GM12892 (cell line): ENCODE measurements around the gene LYPD6.

Experiments
- POLR2A ChIP-seq: IDR thresholded peaks from 2 replicates; pipeline ENCODE4 v1.6.1; 2011; ENCODE audit warnings: low read depth, low read length, control low read depth
- POLR2AphosphoS5 ChIP-seq: IDR thresholded peaks from 2 replicates; pipeline ENCODE4 v1.6.1; 2011; ENCODE audit warnings: low read depth, low read length, control low read depth

DNA sequence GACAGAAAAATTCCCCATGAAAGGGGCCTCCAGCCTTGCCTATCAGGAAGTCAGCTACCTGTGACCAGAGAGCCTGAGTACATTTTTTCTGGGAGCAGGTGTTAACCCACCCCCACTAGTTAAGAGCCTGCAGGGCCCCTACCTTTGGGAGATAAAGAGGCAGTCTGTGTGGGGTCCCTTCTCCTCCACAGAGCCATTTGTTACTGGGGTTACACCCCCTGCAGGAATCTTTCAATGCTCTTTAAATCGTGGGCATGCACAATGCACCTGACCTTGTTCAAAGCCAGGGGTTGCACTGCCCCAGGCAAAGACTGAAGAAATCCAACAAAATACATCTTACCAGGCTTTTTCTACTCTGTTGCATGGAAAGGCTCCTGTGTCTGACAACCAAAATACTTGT, 15.7 kb upstream of the LYPD6 start:
- no peak for TF ChIP-seq POLR2A
- no peak for TF ChIP-seq POLR2AphosphoS5
